Bronchial epithelial cell (primary cell): ENCODE data around the gene SLC6A5. TPM values are rescaled to one million over a fixed set of nuclear protein-coding genes. Genes with fewer than 3 reads are reported as not detected.

ENCODE experiments used
- DNase-seq: peaks from one replicate; pipeline ENCODE4 v3.0.0-alpha.2; 2010; ENCODE audit warnings: low read depth
- FAIRE-seq: peaks from 2 replicates; lab custom pipeline; 2011; peaks lifted over from hg19 to GRCh38; lab: Jason Lieb, UNC
- H3K27me3 ChIP-seq: 2 replicates; pipeline ENCODE4 v1.5.1; 2011; ENCODE audit warnings: low read length; ENCODE audit not compliant: control insufficient read depth, insufficient read depth
- H3K36me3 ChIP-seq: 2 replicates; pipeline ENCODE4 v1.5.1; 2011; ENCODE audit warnings: low read length; ENCODE audit not compliant: control insufficient read depth, insufficient read depth
- H3K4me3 ChIP-seq: 2 replicates; pipeline ENCODE4 v1.5.1; 2011; ENCODE audit warnings: mild to moderate bottlenecking, low read depth, low read length, control low read depth
- total RNA-seq: library from RNA; depleted of rRNA; stranded (reverse); fragments of >200 nt; gene quantifications from 2 replicates; pipeline ENCODE4 v1.2.1, GENCODE V29; 2014
- TF ChIP-seq, protein P1 (sequence below): IDR thresholded peaks from 2 replicates; pipeline ENCODE4 v1.5.1; 2011; ENCODE audit warnings: mild to moderate bottlenecking, moderate library complexity, low read length, control low read depth, inconsistent platforms; ENCODE audit not compliant: insufficient read depth, severe bottlenecking

The SLC6A5 gene
- total RNA-seq, 1 donor from 2014 or later = not detected

- H3K36me3 ChIP-seq = no peaks in the 10 kb centered on the region
- TF ChIP-seq, protein P1, sequence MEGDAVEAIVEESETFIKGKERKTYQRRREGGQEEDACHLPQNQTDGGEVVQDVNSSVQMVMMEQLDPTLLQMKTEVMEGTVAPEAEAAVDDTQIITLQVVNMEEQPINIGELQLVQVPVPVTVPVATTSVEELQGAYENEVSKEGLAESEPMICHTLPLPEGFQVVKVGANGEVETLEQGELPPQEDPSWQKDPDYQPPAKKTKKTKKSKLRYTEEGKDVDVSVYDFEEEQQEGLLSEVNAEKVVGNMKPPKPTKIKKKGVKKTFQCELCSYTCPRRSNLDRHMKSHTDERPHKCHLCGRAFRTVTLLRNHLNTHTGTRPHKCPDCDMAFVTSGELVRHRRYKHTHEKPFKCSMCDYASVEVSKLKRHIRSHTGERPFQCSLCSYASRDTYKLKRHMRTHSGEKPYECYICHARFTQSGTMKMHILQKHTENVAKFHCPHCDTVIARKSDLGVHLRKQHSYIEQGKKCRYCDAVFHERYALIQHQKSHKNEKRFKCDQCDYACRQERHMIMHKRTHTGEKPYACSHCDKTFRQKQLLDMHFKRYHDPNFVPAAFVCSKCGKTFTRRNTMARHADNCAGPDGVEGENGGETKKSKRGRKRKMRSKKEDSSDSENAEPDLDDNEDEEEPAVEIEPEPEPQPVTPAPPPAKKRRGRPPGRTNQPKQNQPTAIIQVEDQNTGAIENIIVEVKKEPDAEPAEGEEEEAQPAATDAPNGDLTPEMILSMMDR = no peak
- H3K4me3 ChIP-seq = no peak overlapping the region
- DNase-seq = peak; percentile 29
- H3K27me3 ChIP-seq = peaks cover 36% of the 10 kb centered on the region
- no peak for FAIRE-seq
Measured at GRCh38 chr11:20594274-20595061, 4.9 kb upstream of the SLC6A5 start.

DNA sequence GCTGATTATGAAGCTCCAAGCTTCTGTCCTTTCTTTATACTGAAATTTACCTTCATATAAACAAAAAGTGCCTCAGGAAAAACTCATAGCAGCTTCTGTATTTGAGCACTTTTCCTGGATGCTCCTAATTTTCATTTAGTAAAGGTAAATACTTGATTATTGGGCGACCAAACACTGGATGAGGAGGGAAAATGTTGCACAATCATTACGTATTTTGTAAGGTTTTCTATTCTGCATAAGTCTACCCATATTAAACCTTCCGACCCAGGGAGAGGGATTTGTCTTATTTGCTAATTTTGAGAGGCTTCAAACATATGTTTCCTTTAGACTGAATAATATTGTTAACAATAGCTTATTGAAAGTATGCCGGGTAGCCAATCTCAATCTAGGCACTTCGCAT is 4.3 kb upstream of the SLC6A5 start:
- H3K36me3 ChIP-seq = no peaks in the 10 kb centered on the region
- no peak overlapping the region for H3K4me3 ChIP-seq
- DNase-seq = no peak
- TF ChIP-seq, protein P1 = no peak
- no peak for FAIRE-seq
- H3K27me3 ChIP-seq = peaks cover 38% of the 10 kb centered on the region

DNA sequence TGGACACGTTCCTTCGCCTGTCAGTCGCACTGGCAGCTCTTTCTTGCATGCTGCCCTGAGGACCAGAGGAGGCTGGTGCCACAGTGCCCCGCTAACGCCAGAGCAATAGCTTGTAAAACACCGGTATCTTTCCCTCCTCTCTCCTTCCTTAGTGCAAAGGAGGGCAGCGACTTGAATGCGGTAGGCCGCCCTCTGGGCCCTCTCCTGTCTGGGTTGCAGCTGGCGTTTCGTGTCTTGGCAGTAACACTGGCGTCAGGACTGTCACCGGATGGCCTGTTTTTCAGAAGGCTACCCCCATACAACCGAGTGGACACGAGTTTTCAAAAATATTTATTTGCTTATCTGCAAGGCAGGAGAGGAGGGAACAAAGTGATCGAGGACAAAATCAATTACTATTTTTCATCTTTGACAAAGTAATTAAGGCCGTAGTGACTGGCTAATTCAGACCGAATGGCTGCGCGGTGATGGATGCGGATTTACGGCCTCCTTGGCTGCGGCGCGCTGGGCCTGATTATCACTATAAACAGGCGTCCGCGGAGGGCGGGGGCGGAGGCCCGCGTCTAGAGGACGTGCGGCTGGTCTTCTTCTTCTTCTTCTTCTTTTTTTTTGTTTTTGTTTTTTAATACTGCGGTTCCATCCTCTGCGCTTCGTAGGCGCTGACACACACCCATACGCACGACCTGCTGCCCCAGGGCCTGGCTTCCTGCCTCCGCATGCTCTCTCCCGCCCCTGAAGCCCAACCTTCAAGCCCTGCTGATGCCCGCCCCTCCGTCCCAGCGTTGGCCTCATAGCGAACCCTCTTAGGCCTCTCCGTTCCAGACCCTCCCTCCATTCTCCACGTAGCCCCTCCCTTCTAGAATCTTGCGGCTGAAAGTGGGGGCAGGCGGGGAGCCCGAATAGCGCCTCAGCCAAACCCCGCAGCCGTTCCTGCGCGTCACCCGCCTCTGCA is 2.9 kb upstream of the SLC6A5 start:
- peak overlapping the region; percentile 21 for H3K4me3 ChIP-seq
- H3K27me3 ChIP-seq = peaks cover 50% of the 10 kb centered on the region
- no peaks in the 10 kb centered on the region for H3K36me3 ChIP-seq
- no peak for FAIRE-seq
- peak; percentile 63 for DNase-seq
- TF ChIP-seq, protein P1 = no peak

- Histone ChIP-seq H3K4me3 (peak overlapping the region; percentile 21), H3K36me3 (no peaks in the 10 kb centered on the region), H3K27me3 (peaks cover 58% of the 10 kb centered on the region)
- DNase-seq = no peak
- no peak for FAIRE-seq
- TF ChIP-seq, protein P1 = no peak
Measured at GRCh38 chr11:20597154-20597679, 2.2 kb upstream of the SLC6A5 start.

- Histone ChIP-seq H3K4me3 (no peak overlapping the region), H3K36me3 (no peaks in the 10 kb centered on the region), H3K27me3 (peaks cover 61% of the 10 kb centered on the region)
- no peak for DNase-seq
- no peak for FAIRE-seq
- TF ChIP-seq, protein P1 = no peak
Measured at GRCh38 chr11:20597680-20598484, 1.5 kb upstream of the SLC6A5 start.
